DMS153 (cell line): ENCODE measurements around the gene CRYGD.
"Not testable (repeated sequence)": the region's sequence is repeated elsewhere in the genome, so short reads cannot be mapped to it uniquely, and the experiment has no call there.

Experiments used
- DNase-seq: peaks from one replicate; lab custom pipeline; 2025; lab: John Stamatoyannopoulos, UW

CRYGD gene

DNA sequence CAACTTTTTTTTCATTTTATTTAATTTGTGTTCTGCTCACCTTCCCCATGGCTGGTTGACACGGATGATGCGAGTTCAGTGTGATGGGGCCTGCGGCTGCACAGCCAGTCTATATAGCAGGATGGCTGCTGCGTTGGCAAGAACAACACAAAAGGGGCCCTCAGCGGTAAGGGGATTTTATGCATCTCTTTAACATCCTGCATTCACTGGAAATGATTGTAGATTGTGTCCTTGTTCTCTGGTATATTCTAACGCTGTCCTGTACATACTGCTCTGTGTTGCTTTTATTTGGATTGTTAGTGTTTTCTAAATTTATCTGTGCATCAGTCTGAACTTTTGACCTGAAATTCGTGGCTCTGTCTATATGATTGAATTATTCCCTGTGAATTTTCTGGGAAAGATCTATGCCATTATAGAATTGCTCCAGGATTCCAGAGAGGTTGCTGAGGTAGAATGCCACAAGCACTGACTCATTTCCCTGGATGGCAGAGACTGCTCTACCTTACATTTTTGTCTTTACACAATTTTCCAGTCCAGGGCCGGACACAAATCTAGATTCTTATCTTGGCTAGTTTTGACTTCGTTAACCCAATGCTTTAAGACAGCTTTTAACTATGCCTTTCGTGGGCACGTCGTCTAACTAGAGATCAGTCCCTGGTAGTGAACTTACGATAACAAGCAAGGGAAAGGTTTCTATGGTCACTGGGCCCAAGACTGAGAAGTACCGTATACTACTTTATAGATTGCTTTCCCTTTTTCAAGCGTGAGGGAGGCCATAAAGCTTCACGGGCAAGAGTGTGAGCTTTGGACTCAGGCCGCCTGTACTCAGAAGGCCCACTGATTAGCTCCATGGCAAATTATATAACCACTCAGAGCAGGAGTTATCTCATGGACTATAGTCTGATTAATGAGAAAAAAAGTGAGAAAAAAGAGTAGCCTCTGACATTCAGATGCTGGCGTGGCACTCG, 5.7 kb upstream of the CRYGD start, which contains the start of gene CRYGC:
TSS of gene CRYGC (minus strand) at position 85 of the 968 bp plus-strand sequence. CDS start at position 49, 36 bp downstream.
- DNase-seq: no peak

GRCh38 chr2:208128136-208128535, 3.8 kb upstream of the CRYGD start:
- DNase-seq: no peak

DNA sequence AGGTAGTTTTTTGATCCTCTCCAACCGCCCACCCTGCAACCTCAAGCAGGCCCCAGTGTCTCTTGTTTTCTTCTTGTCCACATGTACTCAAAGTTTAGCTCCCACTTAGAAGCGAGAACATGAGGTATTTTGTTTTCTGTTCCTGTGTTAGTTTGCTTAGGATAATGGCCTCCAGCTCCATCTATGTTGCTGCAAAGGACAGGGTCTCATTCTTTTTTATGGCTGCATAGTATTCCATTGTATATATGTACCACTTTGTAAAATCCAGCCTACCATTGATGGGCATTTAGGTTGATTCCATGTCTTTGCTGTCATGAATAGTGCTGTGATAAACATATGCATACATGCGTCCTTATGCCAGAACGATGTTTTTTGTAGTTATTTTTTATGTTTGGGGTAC, 2.8 kb upstream of the CRYGD start:
- no peak for DNase-seq

GRCh38 chr2:208125251-208125650, 927 bp upstream of the CRYGD start:
- DNase-seq: no peak

GRCh38 chr2:208122248-208122647, 2.1 kb downstream of the CRYGD start:
- DNase-seq: no peak

GRCh38 chr2:208118918-208119317, 5.4 kb downstream of the CRYGD start:
- no peak for DNase-seq

DNA sequence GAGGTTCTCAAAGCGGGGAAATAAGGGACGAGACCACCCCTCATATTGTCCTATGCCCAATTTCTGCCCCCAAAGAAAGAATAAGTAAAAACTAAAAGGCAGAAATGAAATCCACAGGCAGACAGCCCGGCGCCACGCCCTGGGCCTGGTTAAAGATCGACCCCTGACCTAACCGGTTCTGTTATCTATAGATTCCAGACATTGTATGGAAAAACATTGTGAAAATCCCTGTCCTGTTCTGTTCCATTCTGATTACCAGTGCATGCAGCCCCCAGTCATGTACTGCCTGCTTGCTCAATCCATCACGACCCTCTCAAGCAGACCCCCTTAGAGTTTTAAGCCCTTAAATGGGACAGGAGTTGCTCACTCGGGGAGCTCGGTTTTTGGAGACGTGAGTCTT, 6.9 kb downstream of the CRYGD start:
- not testable (repeated sequence) for DNase-seq

DNA sequence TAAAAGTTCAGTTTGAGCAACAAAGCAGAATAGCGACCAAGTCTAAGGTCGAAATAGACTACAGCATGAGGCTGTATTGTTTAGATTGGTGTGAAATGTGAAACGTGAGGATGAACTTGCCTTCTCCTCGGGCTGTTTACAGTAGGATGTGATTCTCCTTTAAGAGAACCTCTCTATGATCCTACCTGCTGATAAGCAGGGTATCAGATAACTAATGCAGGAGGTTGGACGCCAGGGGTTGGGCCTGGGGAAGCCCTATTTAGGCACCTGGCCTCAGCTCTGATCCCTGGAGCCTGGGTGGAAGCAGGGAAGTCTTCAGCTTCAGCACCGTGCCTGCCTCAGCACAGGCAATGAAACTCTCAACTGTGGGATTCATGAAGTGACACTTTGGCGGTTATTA, 11.4 kb downstream of the CRYGD start:
- DNase-seq: peak; percentile 56

- DNase-seq: not testable (repeated sequence)
Observed at GRCh38 chr2:208112273-208112745, 12.0 kb downstream of the CRYGD start.

- DNase-seq: no peak
Observed at GRCh38 chr2:208103616-208104015, 20.7 kb downstream of the CRYGD start.

GRCh38 chr2:208101716-208102631, 22.4 kb downstream of the CRYGD start:
- peak; percentile 17 for DNase-seq

DNA sequence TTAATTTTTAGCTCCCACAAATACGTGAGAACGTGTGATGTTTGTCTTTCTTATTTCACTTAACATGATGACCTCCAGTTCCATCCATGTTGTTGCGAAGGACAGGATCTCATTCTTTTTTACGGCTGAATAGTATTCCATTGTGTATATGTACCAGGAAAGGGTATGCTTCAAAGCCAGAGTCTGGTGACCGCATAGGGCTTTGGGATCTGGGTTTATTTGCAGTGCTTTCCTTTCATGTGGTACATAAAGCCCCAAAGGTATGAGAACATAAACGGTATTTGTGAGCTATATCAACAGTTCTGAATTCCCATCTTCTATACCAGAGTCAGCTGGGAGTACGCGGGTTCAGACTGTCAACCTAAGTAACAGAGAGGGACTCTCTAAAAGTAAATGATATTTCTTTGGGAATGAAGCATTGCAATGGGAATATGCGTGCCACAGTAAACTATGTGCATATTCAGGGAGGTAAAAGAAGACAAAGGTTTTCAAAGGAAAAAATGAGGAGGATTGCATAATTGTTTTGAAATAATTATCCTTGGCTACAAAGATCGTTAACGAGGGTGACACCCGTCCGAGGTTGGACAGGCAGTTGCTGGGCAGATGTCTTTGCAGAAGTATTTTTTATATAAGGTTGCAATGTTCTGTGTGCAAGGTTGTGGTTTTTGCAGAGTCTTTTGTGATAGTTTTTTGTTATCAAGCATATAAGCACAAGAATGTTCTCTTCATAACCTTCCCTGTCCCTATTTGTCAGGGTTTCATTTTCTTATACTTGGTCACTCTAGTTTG, 24.4 kb downstream of the CRYGD start:
- no peak for DNase-seq

DNA sequence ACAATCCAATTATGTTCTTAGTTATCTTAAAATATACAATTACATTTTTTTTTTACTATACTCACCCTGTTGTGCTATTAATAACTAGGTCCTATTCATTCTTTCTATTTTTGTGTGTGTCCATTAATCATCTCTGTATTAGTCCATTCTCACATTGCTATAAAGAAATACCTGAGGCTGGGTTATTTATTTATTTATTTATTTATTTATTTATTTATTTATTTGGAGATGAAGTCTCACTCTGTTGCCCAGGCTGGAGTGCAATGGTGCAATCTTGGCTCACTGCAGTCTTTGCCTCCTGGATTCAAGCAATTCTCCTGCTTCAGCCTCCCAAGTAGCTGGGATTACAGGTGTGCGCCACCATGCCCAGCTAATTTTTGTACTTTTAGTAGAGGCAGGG, 25.6 kb downstream of the CRYGD start:
- not testable (repeated sequence) for DNase-seq

- DNase-seq: no peak
Observed at GRCh38 chr2:208098267-208098666, 26.1 kb downstream of the CRYGD start.

DNA sequence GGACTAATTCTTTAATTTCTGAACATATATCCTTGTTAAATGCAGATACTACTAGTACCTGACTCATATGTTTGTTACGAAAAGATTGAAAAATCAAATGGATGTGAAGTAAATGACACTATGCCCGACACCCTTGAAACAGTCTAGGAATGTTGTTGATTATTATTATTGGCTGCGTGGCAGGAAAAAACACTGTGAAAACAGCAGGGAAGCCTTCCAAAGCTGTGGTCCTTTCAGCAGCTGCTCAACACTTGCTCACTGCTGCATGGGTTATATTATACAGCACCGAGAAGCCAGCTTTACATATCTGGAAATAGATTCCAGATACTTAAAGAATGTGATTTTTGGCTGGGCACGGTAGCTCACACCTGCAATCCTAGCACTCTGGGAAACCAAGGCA, 26.5 kb downstream of the CRYGD start:
- no peak for DNase-seq

DNA sequence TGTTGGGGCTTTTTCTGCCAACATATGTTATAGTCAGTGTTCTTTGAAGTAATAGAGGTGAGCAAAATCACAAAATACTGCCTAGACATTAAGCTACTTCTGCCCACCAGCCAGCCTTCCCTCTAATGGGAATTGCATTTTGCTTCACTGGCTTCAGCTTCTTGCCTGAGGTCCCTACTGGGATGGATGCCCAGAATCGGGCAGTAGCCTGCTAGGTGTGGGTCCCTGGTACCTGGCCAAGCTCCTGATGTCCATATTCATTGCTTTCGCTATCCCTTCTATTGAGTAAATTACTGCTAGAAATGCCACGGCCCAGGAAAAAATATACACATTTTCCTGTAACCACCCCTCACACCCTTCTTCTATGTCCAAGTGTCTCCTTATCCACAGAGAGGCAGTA, 27.0 kb downstream of the CRYGD start:
- no peak for DNase-seq

DNA sequence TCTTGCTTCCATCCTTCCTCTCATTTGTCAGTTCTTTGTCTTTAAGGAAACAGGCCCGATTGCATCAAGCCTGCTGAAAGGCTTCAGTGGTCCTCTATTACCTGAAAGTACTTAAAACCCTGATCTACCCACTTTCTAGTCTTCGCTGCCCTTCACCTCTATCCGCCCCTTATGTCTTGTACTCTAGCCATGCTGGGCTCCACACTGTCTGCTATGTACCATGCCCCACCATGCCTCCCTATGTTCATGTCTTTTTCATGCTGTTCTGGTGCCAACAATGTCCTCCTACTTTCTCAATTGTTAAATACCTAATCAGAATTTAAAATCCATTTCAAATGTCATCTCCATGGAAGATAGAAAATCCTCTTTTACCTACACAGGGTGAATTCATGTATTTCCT, 28.2 kb downstream of the CRYGD start:
- no peak for DNase-seq

GRCh38 chr2:208093128-208093527, 31.2 kb downstream of the CRYGD start:
- DNase-seq: no peak

- no peak for DNase-seq
Observed at GRCh38 chr2:208092093-208092832, 32.1 kb downstream of the CRYGD start.

DNA sequence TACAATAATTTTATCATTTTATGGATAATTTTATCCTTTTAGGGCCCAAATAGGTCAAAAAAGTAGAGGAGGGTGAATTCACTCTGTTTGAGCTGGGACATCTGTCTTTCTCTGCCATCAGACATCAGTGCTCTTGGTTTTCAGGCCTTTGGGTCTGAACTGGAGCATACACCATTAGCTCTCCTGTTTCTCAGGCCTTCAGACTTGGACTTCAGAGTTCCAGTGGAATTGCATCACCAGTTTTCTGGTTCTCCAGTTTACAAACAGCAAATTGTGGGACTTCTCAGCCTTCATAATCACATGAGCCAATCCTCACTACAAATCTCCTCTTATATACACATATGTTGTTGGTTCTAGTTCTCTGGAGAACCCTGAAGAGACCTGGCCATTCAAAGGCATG, 33.9 kb downstream of the CRYGD start:
- no peak for DNase-seq

GRCh38 chr2:208086029-208086428, 38.3 kb downstream of the CRYGD start:
- DNase-seq: no peak
